Measurements from ENCODE around the gene MPI.
A peak's percentile ranks its signal among the peaks of the same experiment; 100 is the strongest.
"Not testable (repeated sequence)": the region's sequence is repeated elsewhere in the genome, so short reads cannot be mapped to it uniquely, and the experiment has no call there.

MPI gene

DNA sequence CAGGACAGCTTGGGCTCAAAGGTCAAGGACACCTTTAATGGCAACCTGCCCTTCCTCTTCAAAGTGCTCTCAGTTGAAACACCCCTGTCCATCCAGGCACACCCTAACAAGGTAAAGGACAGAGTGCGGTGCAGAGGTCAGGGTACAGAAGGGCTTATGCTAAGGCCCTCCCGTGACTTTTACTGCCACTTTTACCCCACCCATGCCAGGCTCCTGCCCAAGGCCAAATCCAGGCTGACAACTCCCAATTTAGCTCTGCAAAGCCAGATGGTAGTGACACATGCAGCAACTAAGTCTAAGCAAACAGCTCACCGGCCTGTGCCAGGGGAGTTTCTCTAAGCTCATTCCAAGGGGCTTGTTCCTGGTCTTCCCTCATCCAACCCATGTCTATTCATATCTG is 1.6 kb downstream of the MPI start:
- DNase-seq (ENCODE audit: low read depth) = no peak

DNA sequence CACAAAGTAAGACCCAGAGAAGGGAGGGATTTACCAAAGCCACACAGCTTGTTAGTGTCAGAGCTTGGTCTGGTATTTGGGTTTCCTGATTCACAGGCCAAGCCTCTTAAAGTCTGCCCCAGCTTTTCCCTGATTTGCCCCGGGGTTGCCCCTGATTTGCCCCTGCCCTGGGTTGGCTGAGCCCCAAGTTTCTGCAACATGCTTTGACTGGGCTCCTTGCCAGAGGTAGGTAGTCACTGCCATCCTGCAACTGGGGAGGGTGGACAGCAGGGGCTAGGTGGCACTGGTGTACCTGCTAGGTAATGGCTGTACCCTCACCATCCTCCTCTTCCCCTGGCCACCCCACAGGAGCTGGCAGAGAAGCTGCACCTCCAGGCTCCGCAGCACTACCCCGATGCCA is 2.5 kb downstream of the MPI start:
- no peak for DNase-seq (ENCODE audit: low read depth)

DNA sequence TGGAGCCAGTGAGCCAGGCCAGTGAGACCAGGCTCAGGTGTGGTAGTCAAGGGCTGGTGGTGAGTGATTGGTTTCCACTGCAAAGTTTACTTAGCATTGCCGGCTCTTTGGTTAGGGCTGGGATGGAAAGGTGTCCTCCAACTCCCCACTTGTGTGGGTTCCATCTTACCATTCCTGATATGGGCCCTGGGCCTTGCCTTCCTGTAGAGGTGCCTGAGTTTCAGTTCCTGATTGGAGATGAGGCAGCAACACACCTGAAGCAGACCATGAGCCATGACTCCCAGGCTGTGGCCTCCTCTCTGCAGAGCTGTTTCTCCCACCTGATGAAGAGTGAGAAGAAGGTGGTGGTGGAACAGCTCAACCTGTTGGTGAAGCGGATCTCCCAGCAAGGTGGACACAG is 3.1 kb downstream of the MPI start:
- no peak for DNase-seq (ENCODE audit: low read depth)

DNA sequence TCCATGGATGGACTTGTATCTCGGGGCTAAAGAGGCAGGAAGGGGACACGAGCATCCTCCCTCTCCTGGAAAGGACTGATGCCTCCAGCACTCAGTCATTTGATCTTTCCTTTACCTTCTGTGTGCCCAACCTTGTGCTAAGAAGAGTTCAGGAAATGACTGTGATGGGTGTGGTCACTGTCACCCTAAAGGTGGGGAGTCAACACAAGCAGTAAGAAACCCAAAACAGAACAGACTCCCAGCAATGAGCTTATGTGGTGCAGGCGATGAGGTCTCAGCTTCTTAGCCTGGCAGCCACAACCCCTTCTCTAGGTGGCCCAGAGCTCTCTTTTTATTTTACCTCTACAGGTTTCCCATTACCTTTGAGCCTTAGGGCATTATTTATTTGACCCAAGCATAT is 3.8 kb downstream of the MPI start:
- no peak for DNase-seq (ENCODE audit: low read depth)

DNA sequence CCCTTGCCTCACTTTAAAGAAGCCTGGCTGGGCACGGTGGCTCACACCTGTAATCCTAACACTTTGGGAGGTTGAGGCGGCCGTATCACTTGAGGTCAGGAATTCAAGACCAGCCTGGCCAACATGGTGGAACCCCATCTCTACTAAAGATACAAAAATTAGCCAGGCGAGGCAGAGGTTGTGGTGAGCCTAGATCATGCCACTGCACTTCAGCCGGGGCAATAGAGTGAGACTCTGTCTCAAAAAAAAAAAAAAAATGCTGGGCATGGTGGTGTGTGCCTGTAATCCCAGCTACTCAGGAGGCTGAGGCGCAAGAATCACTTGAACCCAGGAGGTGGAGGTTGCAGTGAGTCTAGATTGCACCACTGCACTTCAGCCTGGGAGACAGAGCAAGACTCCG is 4.5 kb downstream of the MPI start:
- DNase-seq (ENCODE audit: low read depth) = not testable (repeated sequence)

DNA sequence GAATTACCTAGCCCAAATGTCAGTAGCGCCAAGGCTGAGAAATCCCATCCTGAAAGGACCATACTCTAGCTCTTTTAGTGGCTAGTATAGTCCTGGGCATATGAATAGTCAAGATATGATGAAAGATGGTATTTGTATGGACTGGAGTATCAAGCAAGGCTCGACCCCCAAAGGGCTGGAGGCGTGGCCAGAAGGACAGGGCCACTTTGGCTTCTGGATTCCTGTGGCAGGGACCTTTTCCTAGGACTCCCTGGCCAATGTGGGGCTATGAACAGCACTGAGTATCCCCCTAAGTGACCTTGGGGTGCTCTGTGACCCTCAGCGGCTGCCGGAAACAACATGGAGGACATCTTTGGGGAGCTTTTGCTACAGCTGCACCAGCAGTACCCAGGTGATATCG is 6.0 kb downstream of the MPI start:
- no peak for DNase-seq (ENCODE audit: low read depth)

DNA sequence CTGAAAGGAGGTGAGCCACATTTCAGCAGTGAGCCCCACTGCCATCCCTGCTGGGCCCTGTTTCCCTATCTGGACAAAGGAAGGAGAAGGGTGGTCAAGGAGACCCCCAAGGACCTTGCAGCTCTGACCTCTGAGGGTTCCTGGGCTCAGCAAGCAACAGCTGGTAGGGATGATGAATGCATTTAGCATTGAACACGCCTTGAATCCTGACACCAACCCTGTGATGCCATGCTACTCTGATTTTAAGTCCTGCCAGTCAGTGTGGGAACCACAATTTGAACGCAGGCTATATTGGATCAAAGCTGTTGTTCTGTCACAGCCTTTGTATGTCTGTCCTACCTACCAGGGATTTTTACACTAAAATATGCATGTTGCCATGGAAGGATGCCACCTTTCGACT is 6.5 kb downstream of the MPI start:
- no peak for DNase-seq (ENCODE audit: low read depth)

DNA sequence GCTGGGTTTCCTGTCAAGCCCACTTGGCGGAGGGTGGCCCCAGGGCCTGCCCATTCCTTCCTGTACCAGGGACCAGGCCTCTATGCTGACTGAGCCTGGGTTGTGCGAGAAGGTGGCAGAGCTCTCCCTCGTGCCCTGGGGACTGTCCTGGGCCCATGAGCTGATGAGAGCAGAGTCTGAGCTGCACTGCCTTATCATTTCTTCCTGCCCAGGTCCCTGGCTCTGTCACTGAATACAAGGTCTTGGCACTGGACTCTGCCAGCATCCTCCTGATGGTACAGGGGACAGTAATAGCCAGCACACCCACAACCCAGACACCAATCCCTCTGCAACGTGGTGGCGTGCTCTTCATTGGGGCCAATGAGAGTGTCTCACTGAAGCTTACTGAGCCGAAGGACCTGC is 7.5 kb downstream of the MPI start:
- no peak for DNase-seq (ENCODE audit: low read depth)

DNA sequence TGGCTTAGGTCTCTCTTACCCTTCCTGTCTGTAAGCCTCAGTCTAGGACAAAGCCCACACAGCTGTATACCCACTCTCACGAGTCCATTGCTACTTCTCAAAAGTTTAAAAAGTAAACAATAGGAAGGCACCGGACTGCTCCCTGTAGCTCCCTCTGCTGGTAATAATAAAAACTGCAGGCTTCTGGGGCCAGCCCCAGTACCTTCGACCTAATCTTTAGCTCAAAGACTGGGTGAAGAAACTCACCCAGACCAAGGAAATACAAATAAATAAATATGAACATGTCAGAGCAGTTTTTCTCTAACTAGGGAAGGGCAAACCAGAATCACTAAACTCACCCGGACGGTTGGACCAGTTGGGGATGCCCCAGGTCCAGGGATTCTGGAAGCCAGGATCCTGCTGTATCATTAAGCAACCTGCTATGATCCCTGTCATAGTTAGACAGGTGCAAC is 11.8 kb downstream of the MPI start:
- DNase-seq (ENCODE audit: low read depth) = peak; percentile 41

DNA sequence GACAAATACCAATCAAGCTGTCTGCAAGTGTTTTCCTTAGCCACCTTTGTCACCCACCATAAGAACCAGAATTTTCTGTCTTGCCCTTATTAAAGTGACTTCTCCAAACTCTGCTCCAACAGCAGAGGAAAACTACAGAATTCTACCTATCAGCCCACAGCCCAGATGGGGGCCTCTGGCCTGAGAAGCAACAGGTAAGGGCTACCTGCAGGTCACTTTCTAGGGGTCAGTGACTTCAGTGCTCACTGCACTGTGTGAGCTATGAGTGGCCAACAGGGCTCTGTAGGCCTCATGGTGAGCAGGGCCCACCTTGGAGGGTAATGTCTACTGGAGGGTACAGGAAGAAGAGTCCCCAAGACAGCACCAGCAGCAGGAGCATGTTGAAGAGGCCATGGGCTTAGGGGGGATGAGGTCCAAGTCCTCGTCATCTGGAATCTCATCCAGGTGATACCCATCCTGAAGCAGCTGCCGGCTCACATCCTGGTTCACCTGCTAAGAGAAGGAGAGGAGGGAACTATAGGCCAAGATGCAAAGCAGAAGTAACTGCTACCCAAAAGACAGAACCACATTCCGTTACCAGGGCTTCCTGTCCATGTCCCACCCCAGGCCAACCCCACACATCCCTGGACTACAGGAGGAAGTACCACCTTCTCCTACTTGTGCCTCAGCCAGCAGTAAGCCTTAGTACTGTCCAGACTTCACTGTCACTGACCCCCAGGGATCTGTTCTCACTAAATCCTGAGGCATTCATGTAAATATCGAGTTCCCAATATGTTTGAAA is 12.6 kb downstream of the MPI start:
- no peak for DNase-seq (ENCODE audit: low read depth)

DNA sequence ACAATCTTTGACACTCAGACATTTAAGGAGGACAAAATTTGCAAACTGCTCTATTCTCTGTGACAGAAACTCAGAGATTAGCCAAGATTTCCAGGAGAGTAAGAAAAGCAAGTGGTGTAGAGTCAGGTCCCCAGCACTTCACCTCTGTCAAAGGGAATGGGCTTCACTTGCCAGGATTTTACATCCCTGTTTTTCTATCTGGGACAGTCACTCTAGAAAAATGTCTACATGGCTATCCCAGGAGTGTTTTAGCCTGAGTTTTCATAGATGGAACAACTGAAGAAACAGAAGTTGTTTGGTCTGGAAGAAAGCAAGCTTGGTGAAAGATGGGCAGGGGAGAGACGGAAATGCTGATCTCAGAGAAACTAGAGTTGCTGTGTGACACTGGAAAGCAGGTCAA is 13.8 kb downstream of the MPI start:
- no peak for DNase-seq (ENCODE audit: low read depth)

DNA sequence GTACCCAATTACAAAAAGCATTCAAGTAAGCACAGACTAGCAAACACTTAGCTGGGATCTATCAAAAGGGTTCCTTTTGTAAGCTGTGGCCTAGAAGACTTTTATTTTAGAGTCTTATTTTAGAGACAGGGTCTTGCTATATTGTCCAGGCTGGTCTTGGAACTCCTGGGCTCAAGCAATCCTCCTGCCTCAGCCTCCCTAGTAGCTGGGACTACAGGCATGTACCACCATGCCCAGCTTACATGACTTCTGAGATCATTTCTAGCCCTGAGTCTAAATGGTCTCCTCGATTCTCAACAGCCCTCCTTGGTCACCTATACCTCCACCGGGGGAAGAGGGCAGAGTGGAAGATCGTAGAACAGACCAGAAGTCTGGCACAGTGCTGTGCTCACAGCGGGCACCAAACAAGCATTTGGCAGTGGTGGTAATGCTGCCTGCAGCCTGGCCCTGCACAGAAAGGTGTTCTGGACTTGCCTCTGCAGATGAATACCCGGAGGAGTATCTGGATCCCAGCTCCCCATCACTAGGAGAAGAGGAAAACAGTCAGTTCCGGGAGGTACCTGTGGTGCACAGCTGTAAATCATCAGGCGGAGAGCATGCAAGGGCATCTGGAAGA is 14.5 kb downstream of the MPI start:
- no peak for DNase-seq (ENCODE audit: low read depth)

DNA sequence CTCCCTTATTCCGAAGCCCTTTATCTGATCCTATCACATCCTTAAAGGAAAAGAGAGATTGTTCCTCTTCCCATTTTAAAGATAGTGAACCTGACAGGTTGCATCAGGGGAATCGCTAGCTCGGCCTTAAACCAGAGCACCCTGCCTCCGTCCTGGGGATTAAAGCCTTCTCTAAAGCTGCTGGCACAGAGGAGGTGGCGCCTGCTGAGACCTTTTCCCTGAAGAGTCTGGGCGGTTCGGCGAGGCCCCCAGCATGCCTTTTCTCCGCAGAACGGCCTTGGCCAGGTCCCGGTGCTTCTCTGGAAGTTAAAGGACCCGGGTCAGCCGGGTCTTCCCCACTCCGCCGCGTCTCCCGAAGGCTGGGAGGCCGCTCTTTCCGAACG is 16.2 kb downstream of the MPI start:
- no peak for DNase-seq (ENCODE audit: low read depth)

DNA sequence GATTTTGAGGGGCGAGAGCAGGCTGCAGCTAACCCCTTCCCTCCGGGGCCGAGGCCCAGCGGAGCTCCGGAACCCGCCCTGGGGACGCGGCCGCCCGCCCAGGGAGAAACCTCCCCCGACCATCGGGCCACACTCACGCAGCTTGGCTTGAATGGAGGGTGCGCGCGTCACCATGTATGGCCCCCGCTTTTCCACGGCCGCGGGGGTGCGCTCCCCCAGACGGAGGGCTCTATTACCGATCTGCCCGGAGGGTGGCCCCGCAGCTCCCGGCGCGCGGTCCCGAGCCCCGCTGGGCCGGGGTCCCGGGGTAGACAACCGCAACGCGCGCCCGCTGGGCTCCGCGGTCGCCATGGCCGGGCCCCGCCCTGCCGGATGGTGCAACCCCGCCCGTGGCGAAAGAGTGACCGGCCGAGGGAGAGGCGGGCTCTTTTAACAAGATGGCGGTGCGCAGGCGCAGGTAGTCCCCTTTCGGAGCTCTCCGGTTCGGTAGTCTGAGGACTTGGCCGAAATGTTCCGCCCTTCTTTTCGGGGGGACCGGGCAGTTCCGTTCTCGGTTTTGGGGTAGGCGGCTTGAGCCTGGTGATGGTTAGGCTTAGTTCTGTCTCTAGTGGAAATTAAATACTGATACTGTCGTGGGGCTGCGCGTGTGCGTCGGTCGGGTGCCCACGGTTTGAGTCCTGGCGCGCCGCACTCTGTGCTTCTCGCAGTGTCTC is 16.8 kb downstream of the MPI start, which contains the start of gene FAM219B:
FAM219B (minus strand) TSS at position 402 of the 713 bp plus-strand sequence; CDS start at position 351, 51 bp downstream.
- peak; percentile 43 for DNase-seq (ENCODE audit: low read depth)

DNA sequence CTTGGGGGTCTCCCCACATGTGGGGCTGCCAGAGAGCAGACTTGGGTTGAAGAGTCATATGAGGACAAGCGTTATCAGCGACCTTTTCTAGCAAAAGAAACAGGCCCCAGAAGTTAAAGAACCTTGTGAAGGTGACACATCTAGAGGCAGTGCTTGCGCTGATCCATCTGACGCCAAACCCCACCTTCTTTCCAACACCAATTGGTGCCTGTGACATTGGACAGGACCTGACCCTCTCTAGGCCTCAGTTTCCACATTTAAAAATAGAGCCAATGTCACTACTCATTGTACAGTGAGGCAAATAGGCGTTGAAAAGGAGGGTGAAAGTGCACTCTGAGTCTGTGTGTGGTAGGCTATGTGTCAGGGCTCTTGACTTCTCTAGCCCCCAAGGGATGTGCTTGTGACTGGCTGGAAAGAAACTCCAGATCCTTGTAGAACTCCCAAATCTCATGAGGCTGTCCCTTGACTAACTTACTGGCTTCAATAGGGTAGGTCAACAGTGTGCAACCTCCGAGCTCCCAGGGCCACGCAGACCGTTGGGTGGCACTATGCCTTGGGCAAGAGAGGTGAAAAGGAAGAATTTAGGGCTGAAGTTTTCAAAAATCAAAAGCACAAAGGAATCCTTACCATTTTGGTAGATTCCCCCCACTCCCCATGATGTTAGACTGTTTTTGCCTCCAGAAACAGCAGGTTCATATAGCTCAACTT is 17.5 kb downstream of the MPI start:
- DNase-seq (ENCODE audit: low read depth) = no peak

DNA sequence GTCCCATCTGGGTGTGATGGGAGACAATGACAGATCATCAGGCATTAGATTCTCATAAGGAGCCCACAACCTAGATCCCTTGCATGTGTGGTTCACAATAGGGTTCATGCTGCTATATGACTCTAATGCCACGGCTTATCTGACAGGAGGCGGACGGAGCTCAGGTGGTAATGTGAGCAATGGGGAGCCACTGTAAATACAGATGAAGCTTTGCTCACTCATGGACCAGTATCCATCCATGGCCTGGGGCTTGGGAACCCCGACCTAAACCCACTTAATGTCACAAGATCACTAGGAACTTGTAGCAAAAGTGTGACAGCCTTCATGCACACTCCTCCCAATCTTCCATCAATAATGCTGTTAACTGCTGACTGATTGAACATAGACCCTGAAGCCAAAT is 18.8 kb downstream of the MPI start:
- DNase-seq (ENCODE audit: low read depth) = no peak

DNA sequence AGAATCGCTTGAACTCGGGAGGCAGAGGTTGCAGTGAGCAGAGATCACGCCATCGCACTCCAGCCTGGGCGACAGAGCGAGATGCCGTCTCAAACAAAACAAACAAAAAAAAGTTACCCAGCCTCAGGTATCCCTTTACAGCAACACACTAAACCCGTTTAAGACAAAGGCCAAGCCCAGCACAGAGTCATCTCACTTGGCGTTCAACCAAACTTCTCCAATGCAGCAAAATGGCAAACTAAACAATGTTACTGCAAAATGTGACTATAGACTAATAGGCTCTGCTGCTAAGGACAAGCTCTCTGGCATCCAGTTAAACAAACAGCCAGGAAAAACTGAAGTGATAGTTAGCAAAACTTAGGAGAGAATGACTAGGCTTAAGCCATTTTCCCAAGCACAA is 23.2 kb downstream of the MPI start:
- no peak for DNase-seq (ENCODE audit: low read depth)

DNA sequence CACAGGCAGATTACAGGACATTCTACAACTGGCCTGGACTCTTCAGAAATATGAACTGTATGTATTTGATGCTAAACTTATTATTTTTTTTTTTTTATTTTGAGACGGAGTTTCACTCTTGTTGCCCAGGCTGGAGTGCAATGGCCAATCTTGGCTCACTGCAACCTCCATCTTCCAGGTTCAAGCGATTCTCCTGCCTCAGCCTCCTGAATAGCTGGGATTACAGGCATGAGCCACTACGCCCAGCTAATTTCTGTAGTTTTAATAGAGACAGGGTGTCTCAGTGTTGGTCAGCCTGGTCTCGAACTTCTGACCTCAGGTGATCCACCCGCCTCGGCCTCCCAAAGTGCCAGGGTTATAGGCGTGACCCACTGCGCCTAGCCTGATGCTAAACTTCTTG is 24.0 kb downstream of the MPI start:
- not testable (repeated sequence) for DNase-seq (ENCODE audit: low read depth)

DNA sequence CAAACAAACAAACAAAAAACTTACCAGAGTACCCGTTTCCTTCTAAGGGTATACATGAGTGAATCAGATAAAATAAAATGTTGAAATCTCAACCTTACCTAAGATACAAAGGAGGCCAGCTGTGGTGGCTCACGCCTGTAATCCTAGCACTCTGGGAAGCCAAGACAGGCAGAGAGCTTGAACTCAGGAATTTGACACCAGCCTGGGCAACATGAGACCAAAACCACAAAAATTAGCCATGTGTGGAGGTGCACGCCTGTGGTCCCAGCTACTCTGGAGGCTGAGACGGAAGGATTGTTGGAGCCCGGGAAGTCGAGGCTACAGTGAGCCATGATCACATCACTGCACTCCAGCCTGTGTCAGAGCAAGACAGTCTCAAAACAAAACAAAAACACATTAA is 27.8 kb downstream of the MPI start:
- no peak for DNase-seq (ENCODE audit: low read depth)

DNA sequence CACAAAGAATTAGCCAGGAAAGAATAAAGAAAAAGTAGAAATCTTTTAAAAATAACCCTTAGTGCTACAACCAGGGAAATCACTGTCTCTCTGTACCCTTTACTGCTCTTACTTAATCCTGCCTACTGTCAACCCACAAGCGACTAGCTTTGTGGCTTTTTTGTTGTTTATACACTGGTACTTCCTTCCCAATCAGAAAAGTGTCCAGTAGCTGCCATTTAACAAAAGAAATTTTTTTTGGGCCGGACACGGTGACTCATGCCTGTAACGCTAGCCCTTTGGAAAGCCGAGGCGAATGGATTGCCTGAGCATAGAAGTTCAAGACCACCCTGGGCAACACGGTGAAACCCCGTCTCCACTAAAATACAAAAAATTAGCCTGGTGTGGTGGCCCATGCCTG is 30.6 kb downstream of the MPI start:
- no peak for DNase-seq (ENCODE audit: low read depth)

DNA sequence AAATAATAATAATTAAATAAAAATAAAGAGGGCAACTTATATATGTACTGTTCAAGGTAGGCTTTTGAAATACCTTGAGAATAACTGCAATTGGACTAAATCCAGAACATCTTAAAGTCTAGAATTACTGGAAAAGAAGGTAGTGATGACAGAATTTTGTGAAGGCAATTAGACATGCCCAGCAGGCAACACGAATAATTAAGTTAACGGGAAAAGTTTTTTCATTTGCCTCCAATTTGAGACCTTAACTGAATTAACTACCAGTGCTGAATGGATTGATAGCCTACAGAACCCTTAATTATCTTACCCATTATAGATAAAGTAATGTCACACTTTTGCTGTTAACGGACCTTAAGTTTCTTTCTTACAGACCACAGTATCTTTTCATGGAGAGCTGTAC is 34.7 kb downstream of the MPI start:
- no peak for DNase-seq (ENCODE audit: low read depth)

DNA sequence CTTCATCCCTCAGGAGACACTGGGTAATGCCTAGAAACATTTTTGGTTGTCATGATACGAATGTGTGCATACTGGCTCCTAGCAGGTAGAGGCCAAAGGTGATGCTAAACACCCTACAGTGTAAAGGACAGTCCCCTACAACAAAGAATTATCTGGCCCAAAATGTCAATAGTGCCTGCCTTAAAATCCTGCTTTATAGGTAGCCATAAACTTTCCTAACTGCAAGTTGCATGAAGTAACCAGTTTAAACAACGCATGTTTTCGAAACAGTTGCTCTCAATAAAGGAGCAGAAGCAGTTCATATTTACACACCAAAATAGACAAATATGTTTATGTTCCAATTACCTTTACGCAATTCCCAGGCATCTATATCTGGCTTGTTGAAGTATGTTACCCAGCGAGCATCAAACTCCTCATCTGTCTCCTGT is 38.9 kb downstream of the MPI start:
- DNase-seq (ENCODE audit: low read depth) = no peak

All from T follicular helper cell (primary cell).